Omental fat pad (tissue), 4 donors: ENCODE results near the gene CCNK. TPM values are rescaled to one million over a fixed set of nuclear protein-coding genes. Genes with fewer than 3 reads are reported as not detected.
A peak's percentile ranks its signal among the peaks of the same experiment; 100 is the strongest.

ENCODE experiments used
- ATAC-seq: fragments of 150-250 bp; one replicate; pipeline ENCODE4 v1.9.1; 2016; ENCODE audit warnings: mild to moderate bottlenecking, moderate library complexity; ENCODE audit not compliant: low FRiP score
- DNase-seq: peaks from one replicate; pipeline ENCODE4 v3.0.0-alpha.2; 2019; ENCODE audit warnings: low spot score
- total RNA-seq, 4 donors: library from RNA; depleted of rRNA; stranded (reverse); fragments of >200 nt; gene quantifications; one replicate each; pipeline ENCODE4 v1.1.0, GENCODE V29; 2016
- TF ChIP-seq, protein P1 (sequence below), 3 donors: fragments of 450-650 bp; IDR thresholded peaks; one replicate each; pipeline ENCODE4 v1.5.1; 2016 to 2017; ENCODE audit warnings: antibody characterized with exemption in 3 of 3, mild to moderate bottlenecking in 3 of 3, moderate library complexity in 2 of 3

Gene CCNK
- total RNA-seq, 4 donors from 2014 or later = 23.2 to 37.0 (median 34.7) TPM

DNA sequence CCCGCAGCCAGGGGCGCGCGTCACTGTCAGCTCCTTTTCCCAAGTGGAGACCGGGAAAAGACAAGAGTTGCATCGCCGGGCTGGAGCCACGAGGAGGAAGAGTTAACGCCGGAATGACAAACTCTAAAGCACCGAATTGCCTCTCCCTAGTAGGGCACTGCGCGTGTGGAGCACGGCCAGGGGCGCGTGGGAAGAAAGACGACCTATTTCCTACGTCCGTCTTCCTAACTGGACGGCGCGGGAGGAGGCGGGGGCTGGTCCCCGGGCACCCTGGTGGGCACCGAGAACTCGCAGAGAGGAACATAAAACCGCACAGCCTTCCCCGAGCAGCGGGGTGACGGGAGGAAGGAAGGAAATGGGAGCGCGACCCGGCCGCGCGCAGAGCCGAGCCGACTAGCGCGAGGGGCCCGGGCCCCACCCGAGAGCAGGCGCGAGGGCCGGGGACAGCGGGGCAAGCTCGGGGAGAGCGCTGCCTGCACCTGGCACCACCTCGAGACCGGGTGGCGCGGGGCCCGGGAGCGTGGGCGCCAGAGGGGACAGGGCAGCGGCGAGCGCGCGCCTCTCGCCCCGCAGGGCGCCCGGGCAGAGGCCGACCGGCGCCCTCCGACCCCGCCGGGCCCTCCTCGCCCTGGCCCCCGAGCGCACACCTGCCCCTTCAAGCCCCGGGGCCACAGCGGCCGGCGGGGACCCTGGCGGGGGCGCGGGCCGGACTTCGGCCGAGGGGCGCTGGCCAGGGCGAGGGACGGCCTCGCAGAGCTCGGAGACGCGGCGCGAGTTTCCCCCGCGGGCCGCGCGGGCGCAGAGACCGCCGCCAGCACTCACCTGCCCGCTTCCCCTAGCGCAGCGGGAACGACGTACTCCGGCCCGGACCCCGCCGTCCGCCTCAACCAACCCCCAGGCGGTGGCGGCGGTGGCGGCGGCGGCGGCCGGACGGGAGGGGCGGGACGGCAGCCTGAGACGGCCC lies 1.0 kb upstream of the CCNK start, which contains the start of gene SETD3:
TSS of gene SETD3 (minus strand) at position 954 of the 964 bp plus-strand sequence. CDS start 15,054 bp downstream, outside the sequence.
- ATAC-seq (peak; percentile 32), DNase-seq (peak; percentile 46)

DNA sequence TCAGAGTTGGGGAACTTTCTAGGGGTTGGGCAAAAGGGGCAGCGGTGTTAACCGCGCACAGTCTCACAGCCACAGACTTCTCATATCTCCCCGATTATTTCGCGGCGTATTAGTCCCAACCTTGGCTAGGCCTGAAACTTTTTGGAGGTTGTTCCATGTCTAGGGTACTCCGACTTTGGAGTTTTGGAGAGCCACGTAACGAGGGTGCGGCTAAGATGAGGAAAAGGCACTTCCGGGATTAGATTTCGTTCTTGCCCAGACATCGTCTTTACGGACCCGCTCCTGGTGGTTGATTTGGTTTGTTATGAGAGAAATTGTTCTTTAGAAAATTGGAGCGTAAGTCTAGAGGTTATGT lies 513 bp downstream of the CCNK start:
- DNase-seq (no peak), ATAC-seq (no peak)
- TF ChIP-seq, protein P1, sequence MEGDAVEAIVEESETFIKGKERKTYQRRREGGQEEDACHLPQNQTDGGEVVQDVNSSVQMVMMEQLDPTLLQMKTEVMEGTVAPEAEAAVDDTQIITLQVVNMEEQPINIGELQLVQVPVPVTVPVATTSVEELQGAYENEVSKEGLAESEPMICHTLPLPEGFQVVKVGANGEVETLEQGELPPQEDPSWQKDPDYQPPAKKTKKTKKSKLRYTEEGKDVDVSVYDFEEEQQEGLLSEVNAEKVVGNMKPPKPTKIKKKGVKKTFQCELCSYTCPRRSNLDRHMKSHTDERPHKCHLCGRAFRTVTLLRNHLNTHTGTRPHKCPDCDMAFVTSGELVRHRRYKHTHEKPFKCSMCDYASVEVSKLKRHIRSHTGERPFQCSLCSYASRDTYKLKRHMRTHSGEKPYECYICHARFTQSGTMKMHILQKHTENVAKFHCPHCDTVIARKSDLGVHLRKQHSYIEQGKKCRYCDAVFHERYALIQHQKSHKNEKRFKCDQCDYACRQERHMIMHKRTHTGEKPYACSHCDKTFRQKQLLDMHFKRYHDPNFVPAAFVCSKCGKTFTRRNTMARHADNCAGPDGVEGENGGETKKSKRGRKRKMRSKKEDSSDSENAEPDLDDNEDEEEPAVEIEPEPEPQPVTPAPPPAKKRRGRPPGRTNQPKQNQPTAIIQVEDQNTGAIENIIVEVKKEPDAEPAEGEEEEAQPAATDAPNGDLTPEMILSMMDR (IDR thresholded peaks at IDR 0.05) = no peak

More for the DNA sequence above, 1.0 kb upstream of the CCNK start, which contains the start of gene SETD3:
- TF ChIP-seq, protein P1 (IDR thresholded peaks at IDR 0.05) = no peak

DNA sequence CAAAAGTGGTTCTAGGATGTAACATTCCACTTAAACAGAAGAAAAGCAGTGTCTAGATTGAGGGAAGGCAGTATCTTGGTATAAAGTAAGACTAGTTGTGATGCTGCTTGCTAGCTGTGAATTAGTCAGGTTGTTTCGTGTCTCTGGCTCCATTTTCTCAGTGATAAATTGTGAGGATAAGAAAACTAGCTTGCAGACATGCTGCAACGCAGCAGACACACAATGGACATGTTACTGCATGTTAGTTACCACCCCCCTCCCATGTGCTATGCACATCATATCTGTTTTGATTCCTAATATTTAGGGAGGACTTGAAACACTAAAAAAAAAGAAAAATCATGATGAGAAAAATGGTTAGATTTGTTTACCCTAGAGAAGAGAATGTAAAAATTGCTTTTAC lies 2.9 kb downstream of the CCNK start:
- ATAC-seq = no peak
- no peak for DNase-seq
- TF ChIP-seq, protein P1 (IDR thresholded peaks at IDR 0.05) = no peak

DNA sequence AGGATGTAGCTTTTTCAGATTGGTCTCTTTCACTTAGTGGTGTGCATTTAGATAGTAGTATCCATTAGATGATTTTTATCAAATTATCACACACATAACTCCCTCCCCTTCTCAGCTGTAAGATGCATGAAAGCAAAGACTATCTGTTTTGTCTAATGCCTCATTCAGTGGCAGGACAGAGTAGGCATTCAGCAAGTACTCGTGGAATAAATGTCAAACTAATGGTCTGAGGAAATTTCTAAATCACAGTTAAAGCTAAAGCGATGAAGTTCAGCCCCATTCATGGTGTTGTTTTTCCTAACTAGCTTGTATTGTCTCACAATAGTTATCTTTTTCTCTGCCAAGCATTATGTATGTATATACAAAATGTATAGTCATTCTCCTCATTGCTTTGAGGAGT lies 16.1 kb downstream of the CCNK start:
- no peak for ATAC-seq
- TF ChIP-seq, protein P1 (IDR thresholded peaks at IDR 0.05) = no peak
- DNase-seq = no peak

DNA sequence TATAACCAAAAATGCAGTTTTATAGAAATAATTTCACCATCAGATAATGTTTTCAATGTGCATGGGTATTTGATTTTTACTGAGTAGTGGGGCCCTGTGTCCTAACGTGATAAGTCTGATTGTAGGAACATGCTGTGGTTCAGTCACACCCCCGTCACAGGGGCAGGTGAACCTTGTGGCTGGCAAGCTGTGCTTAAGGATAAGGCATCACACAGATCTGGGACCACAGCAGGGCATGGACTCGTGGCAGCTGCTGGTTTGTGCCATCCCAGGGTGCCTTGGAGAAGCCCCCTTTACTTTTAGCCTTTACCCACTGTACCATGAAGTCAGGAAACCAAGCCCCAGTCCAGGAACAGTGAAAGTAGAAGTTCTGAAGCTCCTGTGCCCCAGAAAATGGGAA lies 16.7 kb downstream of the CCNK start:
- DNase-seq = no peak
- ATAC-seq = no peak
- TF ChIP-seq, protein P1 (IDR thresholded peaks at IDR 0.05) = no peak

DNA sequence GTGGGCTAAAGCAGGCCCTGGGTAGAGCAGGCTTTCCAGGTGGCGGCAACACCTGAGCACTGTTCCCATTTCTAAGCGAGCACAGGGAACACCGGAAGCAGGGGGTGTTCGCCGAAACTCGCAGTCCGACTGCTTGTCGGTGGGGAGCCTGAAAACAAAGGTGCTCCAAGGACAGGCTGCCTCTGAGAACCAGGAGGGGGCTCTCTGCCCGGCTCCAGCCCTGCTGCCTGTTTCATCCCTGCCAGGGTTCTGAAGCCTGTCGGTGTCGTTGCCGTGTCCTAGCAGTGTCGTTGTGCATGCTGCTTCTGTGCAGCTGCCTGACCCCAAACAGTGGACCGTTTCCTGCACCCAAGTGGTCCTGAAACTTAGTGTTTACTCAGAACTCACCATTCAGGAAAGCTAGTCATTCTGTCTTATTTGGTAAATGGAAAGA lies 21.8 kb downstream of the CCNK start:
- no peak for ATAC-seq
- no peak for DNase-seq
- TF ChIP-seq, protein P1 (IDR thresholded peaks at IDR 0.05) = no peak
